ENCODE results near the gene TMEM86A. TPM values are rescaled to one million over a fixed set of nuclear protein-coding genes. Genes with fewer than 3 reads are reported as not detected.

The TMEM86A gene
- total and polyA plus RNA-seq, 2 donors (not counting 3 experiments of a cell fraction or from before 2014, with no cell fraction given): 2.1 to 2.6 TPM

DNA sequence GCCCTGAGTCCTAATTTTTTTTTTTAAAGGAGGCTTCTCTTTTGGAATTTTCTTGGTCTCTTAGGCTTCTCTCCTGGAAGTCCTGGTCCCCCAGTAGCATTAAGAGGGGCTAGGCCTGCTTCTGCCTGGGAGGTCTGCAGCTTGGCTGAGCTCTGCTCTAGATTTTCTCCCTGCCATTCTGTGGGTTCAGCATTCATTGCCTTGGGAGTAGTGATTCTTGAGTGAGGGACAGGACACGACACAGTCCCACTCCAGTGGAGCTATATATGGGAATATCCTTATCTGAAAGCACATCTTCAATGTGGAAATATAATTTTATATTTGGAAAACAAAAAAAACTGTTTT, 23.7 kb downstream of the TMEM86A start:
- H3K4me3 ChIP-seq (replicated peaks in 1 of 3; ENCODE audit: insufficient read depth in 1 of 3, low read depth in 1 of 3, low read length in 3 of 3): no peak overlapping the region
- peaks cover 0 to 3% of the 10 kb centered on the region in 2 experiments for H3K27me3 ChIP-seq (ENCODE audit: control insufficient read depth in 2 of 2, insufficient read depth in 2 of 2, low read length in 2 of 2)
- H3K36me3 ChIP-seq (ENCODE audit: control insufficient read depth in 2 of 2, extremely low read depth in 1 of 2, insufficient read depth in 2 of 2, low read length in 2 of 2): no peaks in the 10 kb centered on the region
- H3K9me1 ChIP-seq (replicated peaks; ENCODE audit: control insufficient read depth, extremely low read depth, insufficient read depth, low read length): no peaks in the 10 kb centered on the region
- CTCF ChIA-PET: interaction anchor here (0.6 to 3.2 kb wide), 41 partner anchors 9 to 991 kb away, joined by 3 to 43 read pairs (median 5); partner anchors contain the start of genes SAAL1 and TMEM86A
- FAIRE-seq (no peak), DNase-seq (ENCODE audit: low read depth, low spot score) (no peak)
- no TSS peak for BruUV-seq (replicated peaks)
- H3K9ac ChIP-seq (replicated peaks; ENCODE audit: extremely low read depth, insufficient read depth, low read length): no peak overlapping the region
- H3K79me2 ChIP-seq (ENCODE audit: control insufficient read depth, insufficient read depth, low read length): no peaks in the 10 kb centered on the region
- no peak overlapping the region for H2AFZ ChIP-seq (ENCODE audit: low read depth, low read length)
- POLR2A ChIA-PET: no interaction called here
- H3K9me3 ChIP-seq (replicated peaks; ENCODE audit: control insufficient read depth, insufficient read depth, low read length): no peaks in the 10 kb centered on the region
- no peak overlapping the region for H3K4me2 ChIP-seq (ENCODE audit: insufficient read depth, low read length)
- TF ChIP-seq, protein P1, sequence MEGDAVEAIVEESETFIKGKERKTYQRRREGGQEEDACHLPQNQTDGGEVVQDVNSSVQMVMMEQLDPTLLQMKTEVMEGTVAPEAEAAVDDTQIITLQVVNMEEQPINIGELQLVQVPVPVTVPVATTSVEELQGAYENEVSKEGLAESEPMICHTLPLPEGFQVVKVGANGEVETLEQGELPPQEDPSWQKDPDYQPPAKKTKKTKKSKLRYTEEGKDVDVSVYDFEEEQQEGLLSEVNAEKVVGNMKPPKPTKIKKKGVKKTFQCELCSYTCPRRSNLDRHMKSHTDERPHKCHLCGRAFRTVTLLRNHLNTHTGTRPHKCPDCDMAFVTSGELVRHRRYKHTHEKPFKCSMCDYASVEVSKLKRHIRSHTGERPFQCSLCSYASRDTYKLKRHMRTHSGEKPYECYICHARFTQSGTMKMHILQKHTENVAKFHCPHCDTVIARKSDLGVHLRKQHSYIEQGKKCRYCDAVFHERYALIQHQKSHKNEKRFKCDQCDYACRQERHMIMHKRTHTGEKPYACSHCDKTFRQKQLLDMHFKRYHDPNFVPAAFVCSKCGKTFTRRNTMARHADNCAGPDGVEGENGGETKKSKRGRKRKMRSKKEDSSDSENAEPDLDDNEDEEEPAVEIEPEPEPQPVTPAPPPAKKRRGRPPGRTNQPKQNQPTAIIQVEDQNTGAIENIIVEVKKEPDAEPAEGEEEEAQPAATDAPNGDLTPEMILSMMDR (IDR thresholded peaks at IDR 0.05; ENCODE audit: extremely low read depth in 1 of 2, insufficient read depth in 1 of 2, low read depth in 1 of 2, low read length in 2 of 2): peak in 1 of 2 donors; percentile 1
- TF ChIP-seq EZH2 (IDR thresholded peaks at IDR 0.05; ENCODE audit: borderline replicate concordance, low read depth, low read length, severe bottlenecking): no peak
- H3K27ac ChIP-seq (ENCODE audit: insufficient read depth, low read depth, low read length): no peak overlapping the region
- H4K20me1 ChIP-seq (replicated peaks; ENCODE audit: control insufficient read depth, extremely low read depth, insufficient read depth, low read length): no peaks in the 10 kb centered on the region
- intact Hi-C loops (cut with micrococcal nuclease): loop anchor here (2.0 to 5.0 kb wide), 2 partner anchors 15 to 80 kb away; no protein-coding TSS in a partner anchor
- dilution Hi-C loops (cut with MboI; ENCODE audit: extremely low pct_ligation_motif_present, low sequenced_read_pairs): no loop called here
- H3K4me1 ChIP-seq (ENCODE audit: control insufficient read depth, extremely low read depth, insufficient read depth, low read length): peaks cover 7% of the 10 kb centered on the region

DNA sequence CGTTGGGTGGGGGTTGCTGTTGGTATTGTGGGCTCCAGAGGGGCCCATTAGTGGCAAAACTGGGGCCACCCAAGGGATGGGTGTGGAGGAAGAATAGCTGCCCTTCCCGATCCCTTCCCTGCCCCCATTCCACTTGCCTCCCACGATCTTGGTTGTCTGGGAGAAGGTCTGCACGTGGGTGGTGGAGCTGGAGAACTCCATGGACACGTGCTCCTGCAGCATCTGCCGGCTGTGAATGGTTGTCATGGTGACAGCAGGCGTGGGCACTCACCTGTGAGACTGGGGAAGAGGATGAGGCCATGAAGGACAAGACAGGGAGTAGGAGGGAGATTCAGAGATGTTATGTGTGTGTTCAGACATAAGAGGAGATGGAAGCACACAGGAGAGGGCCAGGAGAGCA, 25.4 kb downstream of the TMEM86A start:
- CTCF ChIA-PET: interaction anchor here (1.0 to 3.2 kb wide), 6 partner anchors 8 to 608 kb away, joined by 4 to 43 read pairs (median 6); no protein-coding TSS in a partner anchor
- H3K27me3 ChIP-seq (ENCODE audit: control insufficient read depth in 2 of 2, insufficient read depth in 2 of 2, low read length in 2 of 2): peaks cover 0 to 3% of the 10 kb centered on the region in 2 experiments
- TF ChIP-seq MYC (IDR thresholded peaks at IDR 0.05; ENCODE audit: low read depth, low read length) (no peak), JUN (IDR thresholded peaks at IDR 0.05; ENCODE audit: borderline replicate concordance, insufficient read depth, insufficient read length, low read depth) (no peak), GATA2 (IDR thresholded peaks at IDR 0.05; ENCODE audit: insufficient read depth, insufficient read length, low read depth, low read length) (no peak), POLR2A (IDR thresholded peaks at IDR 0.05; ENCODE audit: low read depth, low read length) (no peak), EZH2 (IDR thresholded peaks at IDR 0.05; ENCODE audit: borderline replicate concordance, low read depth, low read length, severe bottlenecking) (no peak), POLR2AphosphoS5 (IDR thresholded peaks at IDR 0.05; ENCODE audit: insufficient read depth, low read depth, low read length) (no peak), FOS (IDR thresholded peaks at IDR 0.05; ENCODE audit: borderline replicate concordance, insufficient read depth, low read length) (no peak)
- TF ChIP-seq, protein P1 (IDR thresholded peaks at IDR 0.05; ENCODE audit: extremely low read depth in 1 of 2, insufficient read depth in 1 of 2, low read depth in 1 of 2, low read length in 2 of 2): no peak
- TF ChIP-seq, protein P2, sequence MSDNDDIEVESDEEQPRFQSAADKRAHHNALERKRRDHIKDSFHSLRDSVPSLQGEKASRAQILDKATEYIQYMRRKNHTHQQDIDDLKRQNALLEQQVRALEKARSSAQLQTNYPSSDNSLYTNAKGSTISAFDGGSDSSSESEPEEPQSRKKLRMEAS (IDR thresholded peaks at IDR 0.05; ENCODE audit: insufficient read depth, insufficient read length): no peak
- FAIRE-seq (no peak), DNase-seq (ENCODE audit: low read depth, low spot score) (no peak)
- no peak overlapping the region for H3K27ac ChIP-seq (ENCODE audit: insufficient read depth, low read depth, low read length)
- no peaks in the 10 kb centered on the region for H3K9me1 ChIP-seq (replicated peaks; ENCODE audit: control insufficient read depth, extremely low read depth, insufficient read depth, low read length)
- dilution Hi-C loops (cut with MboI; ENCODE audit: extremely low pct_ligation_motif_present, low sequenced_read_pairs): no loop called here
- H3K79me2 ChIP-seq (ENCODE audit: control insufficient read depth, insufficient read depth, low read length): no peaks in the 10 kb centered on the region
- POLR2A ChIA-PET: no interaction called here
- no TSS peak for BruUV-seq (replicated peaks)
- no peak overlapping the region for H2AFZ ChIP-seq (ENCODE audit: low read depth, low read length)
- no peak overlapping the region for H3K4me2 ChIP-seq (ENCODE audit: insufficient read depth, low read length)
- H4K20me1 ChIP-seq (replicated peaks; ENCODE audit: control insufficient read depth, extremely low read depth, insufficient read depth, low read length): no peaks in the 10 kb centered on the region
- no peak overlapping the region for H3K4me3 ChIP-seq (replicated peaks in 1 of 3; ENCODE audit: insufficient read depth in 1 of 3, low read depth in 1 of 3, low read length in 3 of 3)
- H3K9me3 ChIP-seq (replicated peaks; ENCODE audit: control insufficient read depth, insufficient read depth, low read length): no peaks in the 10 kb centered on the region
- H3K36me3 ChIP-seq (ENCODE audit: control insufficient read depth in 2 of 2, extremely low read depth in 1 of 2, insufficient read depth in 2 of 2, low read length in 2 of 2): no peaks in the 10 kb centered on the region
- no peak overlapping the region for H3K9ac ChIP-seq (replicated peaks; ENCODE audit: extremely low read depth, insufficient read depth, low read length)
- intact Hi-C loops (cut with micrococcal nuclease): loop anchor here (2.0 to 5.0 kb wide), 2 partner anchors 17 to 78 kb away; no protein-coding TSS in a partner anchor
- peaks cover 7% of the 10 kb centered on the region for H3K4me1 ChIP-seq (ENCODE audit: control insufficient read depth, extremely low read depth, insufficient read depth, low read length)

Data from endothelial cell of umbilical vein (primary cell).